GM18505 (cell line): Measurements from ENCODE around the gene RAB3GAP2.
"Not testable (repeated sequence)": the region's sequence is repeated elsewhere in the genome, so short reads cannot be mapped to it uniquely, and the experiment has no call there.

Experiments used
- ATAC-seq: cut with Tn5 transposase; IDR thresholded peaks from one replicate; pipeline ENCODE4 v1.9.1; 2021; ENCODE audit not compliant: unreplicated experiment
- POLR2A ChIP-seq: IDR thresholded peaks from 4 replicates; pipeline ENCODE4 v1.6.1; 2011; ENCODE audit warnings: borderline replicate concordance; ENCODE audit not compliant: insufficient read depth, insufficient read length; ENCODE audit errors: extremely low read depth

RAB3GAP2 gene

DNA sequence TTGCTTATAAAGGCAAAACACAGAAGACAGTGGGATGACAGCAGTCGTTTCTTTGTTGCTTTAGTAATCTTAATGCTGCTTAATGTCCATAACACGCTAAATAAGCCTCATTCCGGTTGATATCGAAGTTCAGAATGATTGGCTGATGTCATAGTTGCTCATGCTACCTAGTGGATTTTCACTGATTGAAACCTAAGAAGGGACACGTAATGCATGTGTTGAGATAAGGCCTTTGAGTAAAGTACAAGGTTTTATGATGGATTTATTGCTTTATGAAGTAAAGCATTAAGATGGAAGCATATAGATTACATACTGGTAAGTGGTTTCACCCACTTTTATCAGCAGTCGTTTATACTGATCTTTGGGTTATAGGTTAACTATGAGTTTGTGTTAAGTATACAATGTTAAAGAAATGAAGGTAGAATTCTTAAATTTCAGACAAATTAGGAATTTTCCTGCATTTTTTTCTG is 153.2 kb downstream of the RAB3GAP2 start:
- TF ChIP-seq POLR2A = no peak
- no peak for ATAC-seq

DNA sequence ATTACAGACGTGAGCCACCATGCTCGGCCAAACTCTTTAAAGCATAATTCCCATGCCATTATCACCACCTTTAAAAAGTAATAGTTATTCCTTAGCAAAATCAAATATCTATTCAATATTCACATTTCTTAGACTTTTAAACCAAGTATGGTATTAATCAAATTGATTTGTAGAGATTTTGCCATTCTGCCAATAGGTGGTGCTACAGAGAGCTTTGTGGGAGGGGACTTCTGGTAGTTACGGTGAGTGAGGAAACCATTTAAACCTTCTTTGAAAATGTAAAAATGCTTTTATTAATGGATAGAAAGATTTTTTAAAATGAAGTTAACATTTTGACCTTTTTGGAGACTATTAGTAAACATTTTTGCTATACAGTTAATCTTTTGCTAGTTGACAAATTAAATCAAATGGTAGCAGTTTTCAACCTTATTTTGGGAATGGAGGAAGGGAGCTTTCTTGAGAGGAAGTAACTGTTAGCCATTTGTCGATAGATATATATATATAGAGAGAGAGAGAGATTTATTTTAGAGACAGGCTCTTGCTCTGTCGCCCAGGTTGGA is 159.0 kb downstream of the RAB3GAP2 start:
- no peak for TF ChIP-seq POLR2A
- no peak for ATAC-seq

DNA sequence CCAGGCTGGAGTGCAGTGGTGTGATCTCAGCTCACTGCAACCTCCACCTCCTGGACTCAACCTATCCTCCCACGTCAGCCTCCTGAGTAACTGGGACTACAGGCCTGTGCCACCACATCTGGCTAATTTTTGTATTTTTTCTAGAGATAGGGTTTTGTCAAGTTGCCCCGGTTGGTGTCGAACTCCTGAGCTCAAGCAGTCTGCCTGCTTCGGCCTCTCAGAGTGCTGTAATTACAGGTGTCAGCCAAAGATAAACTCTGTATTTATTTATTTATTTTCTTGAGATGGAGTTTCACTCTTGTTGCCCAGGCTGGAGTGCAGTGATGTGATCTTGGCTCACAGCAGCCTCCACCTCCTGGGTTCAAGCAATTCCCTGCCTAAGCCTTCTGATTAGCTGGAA is 159.7 kb downstream of the RAB3GAP2 start:
- not testable (repeated sequence) for ATAC-seq

DNA sequence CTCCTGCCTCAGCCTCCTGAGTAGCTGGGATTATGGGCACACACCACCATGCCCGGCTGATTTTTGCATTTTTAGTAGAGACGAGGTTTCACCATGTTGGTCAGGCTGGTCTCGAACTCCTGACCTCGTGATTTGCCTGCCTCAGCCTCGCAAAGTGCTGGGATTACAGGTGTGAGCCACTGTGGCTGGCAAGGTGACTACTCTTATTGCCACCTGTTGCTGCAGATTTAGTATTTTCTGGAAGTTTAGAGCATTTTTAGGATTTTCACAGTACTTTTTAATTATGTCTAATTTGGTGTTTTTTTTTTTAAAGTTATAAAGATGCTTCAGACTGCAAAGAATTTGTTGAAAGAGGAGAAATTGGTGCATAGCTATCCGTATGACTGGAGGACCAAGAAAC is 161.8 kb downstream of the RAB3GAP2 start:
- ATAC-seq = not testable (repeated sequence)

DNA sequence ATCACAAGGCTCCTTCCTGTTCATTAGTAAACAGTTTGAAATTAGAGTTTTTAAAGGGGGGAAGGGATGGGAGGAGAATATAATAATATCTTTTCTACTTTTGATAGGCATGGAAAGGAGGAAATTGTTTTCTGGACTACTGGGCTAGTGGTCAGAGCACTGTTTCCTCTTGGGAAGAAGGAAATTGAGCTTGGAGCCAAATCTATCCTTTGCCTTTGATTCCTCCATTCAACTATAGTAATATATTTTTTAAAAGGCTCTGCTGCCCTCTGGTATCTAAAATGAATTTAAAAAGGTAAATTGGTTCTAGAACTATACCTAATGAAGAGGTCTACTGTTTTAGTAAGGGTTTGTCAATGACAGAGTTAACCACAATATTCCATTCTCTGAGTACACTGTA is 172.4 kb downstream of the RAB3GAP2 start:
- ATAC-seq = no peak
- no peak for TF ChIP-seq POLR2A
